ENCODE data around the gene ARL14. TPM values are rescaled to one million over a fixed set of nuclear protein-coding genes. Genes with fewer than 3 reads are reported as not detected.

The ARL14 gene
- total RNA-seq, 2 experiments from 2014 or later = not detected

DNA sequence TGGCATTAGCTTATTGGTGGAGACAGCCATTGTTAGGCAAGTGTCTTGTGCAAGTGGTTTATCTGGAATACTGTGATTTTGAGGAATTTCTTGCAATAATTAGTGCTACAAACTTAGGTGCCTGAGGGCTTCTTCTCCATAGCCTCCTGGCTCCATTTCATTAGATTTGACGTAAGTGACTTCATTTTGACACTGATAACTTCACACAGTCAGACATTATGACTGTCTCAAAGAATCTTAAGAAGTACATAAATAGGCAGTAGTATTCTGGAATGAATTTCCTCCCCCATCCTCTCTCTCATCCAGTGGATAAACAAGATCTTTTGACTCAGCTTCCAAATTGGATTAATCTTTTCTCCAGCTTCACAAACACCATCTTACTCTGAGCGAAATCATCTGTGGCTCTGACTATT is 19.0 kb downstream of the ARL14 start:
- ChIA-PET CTCF (ENCODE audit: unreplicated experiment) (no interaction called here), POLR2A (no interaction called here)

DNA sequence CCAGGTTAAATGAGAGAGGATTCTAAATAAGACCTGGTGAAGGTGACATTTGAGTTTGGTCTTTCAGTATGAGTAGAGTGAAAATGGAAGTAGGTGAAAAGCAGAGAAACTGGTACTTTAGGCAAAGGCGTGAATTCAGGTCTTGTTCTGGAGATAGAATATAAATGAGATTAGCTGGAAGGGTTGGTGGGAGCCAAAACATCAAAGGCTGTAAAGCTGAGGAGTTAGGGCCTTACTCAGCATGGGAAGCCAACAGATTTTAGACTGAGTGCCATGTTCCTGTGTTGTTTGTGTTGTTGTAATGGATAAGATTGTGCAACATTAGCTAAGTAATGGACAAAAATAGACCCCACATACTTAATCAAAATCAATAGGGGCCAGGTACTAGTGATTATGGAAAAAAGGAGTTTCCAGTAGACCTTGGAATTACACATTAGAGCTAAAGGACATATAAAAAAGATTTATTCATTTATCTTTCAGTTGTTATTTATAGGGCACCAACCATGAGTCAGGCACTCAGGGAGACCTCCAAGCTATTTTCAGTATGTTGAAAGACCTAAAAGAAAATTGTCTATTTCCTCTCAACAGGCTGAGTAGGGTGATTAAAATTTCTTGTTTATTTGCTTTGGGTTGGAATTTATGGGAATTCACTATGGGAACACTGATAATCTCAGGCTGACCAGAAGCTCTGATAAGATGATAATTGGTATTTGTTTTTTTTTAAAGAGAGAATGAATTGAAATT is 20.8 kb downstream of the ARL14 start:
- Histone ChIP-seq H3K4me2 (ENCODE audit: low read length) (no peak overlapping the region), H2AFZ (ENCODE audit: low read length) (no peak overlapping the region), H3K4me1 (ENCODE audit: insufficient read depth, low read length, poor library complexity, severe bottlenecking) (no peaks in the 10 kb centered on the region), H3K4me3 (ENCODE audit: low read depth, low read length, poor library complexity, severe bottlenecking) (no peak overlapping the region), H3K9me2 (ENCODE audit: insufficient read depth, low read length) (no peaks in the 10 kb centered on the region), H3K79me2 (ENCODE audit: insufficient read depth, low read depth, low read length) (no peaks in the 10 kb centered on the region), H4K20me1 (ENCODE audit: insufficient read depth, low read length) (no peaks in the 10 kb centered on the region), H3K36me3 (ENCODE audit: insufficient read depth, low read length) (no peaks in the 10 kb centered on the region), H3K27ac (ENCODE audit: low read depth, low read length, poor library complexity, severe bottlenecking) (no peak overlapping the region), H3K9me3 (ENCODE audit: low read length) (no peaks in the 10 kb centered on the region)
- DNase-seq (ENCODE audit: low spot score) = no peak
- no TSS peak for BruUV-seq (replicated peaks)
- POLR2A ChIA-PET = interaction anchor here (1.1 kb wide), 1 partner anchor 10 kb away, joined by 3 read pairs; no protein-coding TSS in a partner anchor
- TF ChIP-seq EZH2phosphoT487 (IDR thresholded peaks at IDR 0.05; ENCODE audit: borderline replicate concordance, low read depth, low read length) = no peak
- TF ChIP-seq, protein P1, sequence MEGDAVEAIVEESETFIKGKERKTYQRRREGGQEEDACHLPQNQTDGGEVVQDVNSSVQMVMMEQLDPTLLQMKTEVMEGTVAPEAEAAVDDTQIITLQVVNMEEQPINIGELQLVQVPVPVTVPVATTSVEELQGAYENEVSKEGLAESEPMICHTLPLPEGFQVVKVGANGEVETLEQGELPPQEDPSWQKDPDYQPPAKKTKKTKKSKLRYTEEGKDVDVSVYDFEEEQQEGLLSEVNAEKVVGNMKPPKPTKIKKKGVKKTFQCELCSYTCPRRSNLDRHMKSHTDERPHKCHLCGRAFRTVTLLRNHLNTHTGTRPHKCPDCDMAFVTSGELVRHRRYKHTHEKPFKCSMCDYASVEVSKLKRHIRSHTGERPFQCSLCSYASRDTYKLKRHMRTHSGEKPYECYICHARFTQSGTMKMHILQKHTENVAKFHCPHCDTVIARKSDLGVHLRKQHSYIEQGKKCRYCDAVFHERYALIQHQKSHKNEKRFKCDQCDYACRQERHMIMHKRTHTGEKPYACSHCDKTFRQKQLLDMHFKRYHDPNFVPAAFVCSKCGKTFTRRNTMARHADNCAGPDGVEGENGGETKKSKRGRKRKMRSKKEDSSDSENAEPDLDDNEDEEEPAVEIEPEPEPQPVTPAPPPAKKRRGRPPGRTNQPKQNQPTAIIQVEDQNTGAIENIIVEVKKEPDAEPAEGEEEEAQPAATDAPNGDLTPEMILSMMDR (conservative IDR thresholded peaks at IDR 0.05; ENCODE audit: low read length) = no peak
- CTCF ChIA-PET (ENCODE audit: unreplicated experiment) = no interaction called here
- intact Hi-C loops (cut with micrococcal nuclease; ENCODE audit: unreplicated experiment) = no loop called here

More for the DNA sequence above, 19.0 kb downstream of the ARL14 start:
- no peaks in the 10 kb centered on the region for H3K36me3 ChIP-seq (ENCODE audit: insufficient read depth, low read length)
- no peaks in the 10 kb centered on the region for H3K79me2 ChIP-seq (ENCODE audit: insufficient read depth, low read depth, low read length)
- no peak overlapping the region for H3K27ac ChIP-seq (ENCODE audit: low read depth, low read length, poor library complexity, severe bottlenecking)
- no peaks in the 10 kb centered on the region for H3K4me1 ChIP-seq (ENCODE audit: insufficient read depth, low read length, poor library complexity, severe bottlenecking)
- H3K4me3 ChIP-seq (ENCODE audit: low read depth, low read length, poor library complexity, severe bottlenecking) = no peak overlapping the region
- H4K20me1 ChIP-seq (ENCODE audit: insufficient read depth, low read length) = no peaks in the 10 kb centered on the region
- H2AFZ ChIP-seq (ENCODE audit: low read length) = no peak overlapping the region
- TF ChIP-seq EZH2phosphoT487 (IDR thresholded peaks at IDR 0.05; ENCODE audit: borderline replicate concordance, low read depth, low read length) = no peak
- no peak for DNase-seq (ENCODE audit: low spot score)
- H3K9me3 ChIP-seq (ENCODE audit: low read length) = no peaks in the 10 kb centered on the region
- H3K4me2 ChIP-seq (ENCODE audit: low read length) = no peak overlapping the region
- BruUV-seq (replicated peaks) = no TSS peak
- intact Hi-C loops (cut with micrococcal nuclease; ENCODE audit: unreplicated experiment) = no loop called here
- no peaks in the 10 kb centered on the region for H3K9me2 ChIP-seq (ENCODE audit: insufficient read depth, low read length)

DNA sequence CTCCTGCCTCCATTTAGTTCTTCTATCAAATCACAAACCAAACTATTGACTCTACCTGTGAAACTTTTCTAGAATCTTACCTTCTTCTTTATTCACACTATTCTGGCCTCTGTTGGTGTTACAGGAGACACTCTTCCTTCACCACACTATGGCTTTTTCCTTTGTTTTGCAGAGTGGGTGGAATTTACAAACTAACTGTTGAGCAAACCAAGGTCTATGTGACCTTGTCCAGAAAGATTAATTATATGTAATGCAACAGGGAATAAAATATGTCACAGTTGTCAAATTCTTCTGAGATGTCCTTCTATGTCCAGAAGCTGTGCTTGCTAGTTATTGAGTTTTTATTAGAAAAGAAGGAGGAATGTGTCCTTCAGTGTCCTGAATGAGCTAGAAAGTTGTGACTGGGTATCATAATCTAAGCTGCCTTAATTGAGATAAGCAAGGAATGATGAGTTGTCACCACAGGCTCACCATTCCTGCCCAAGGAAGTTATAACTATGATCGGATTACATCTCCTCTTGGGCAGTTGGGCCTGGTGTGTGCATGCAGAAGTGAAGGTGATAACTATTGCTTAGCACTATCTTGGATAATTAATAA is 21.7 kb downstream of the ARL14 start:
- CTCF ChIA-PET (ENCODE audit: unreplicated experiment) = interaction anchor here (1.0 kb wide), 1 partner anchor 12 kb away, joined by 3 read pairs; no protein-coding TSS in a partner anchor
- H2AFZ ChIP-seq (ENCODE audit: low read length) = no peak overlapping the region

More for the DNA sequence above, 21.7 kb downstream of the ARL14 start:
- Histone ChIP-seq H3K4me3 (ENCODE audit: low read depth, low read length, poor library complexity, severe bottlenecking) (no peak overlapping the region), H3K27ac (ENCODE audit: low read depth, low read length, poor library complexity, severe bottlenecking) (no peak overlapping the region), H3K9me3 (ENCODE audit: low read length) (no peaks in the 10 kb centered on the region), H4K20me1 (ENCODE audit: insufficient read depth, low read length) (no peaks in the 10 kb centered on the region), H3K79me2 (ENCODE audit: insufficient read depth, low read depth, low read length) (no peaks in the 10 kb centered on the region), H3K4me2 (ENCODE audit: low read length) (no peak overlapping the region), H3K4me1 (ENCODE audit: insufficient read depth, low read length, poor library complexity, severe bottlenecking) (no peaks in the 10 kb centered on the region), H3K36me3 (ENCODE audit: insufficient read depth, low read length) (no peaks in the 10 kb centered on the region), H3K9me2 (ENCODE audit: insufficient read depth, low read length) (no peaks in the 10 kb centered on the region)
- TF ChIP-seq, protein P1 (conservative IDR thresholded peaks at IDR 0.05; ENCODE audit: low read length) = no peak
- no peak for TF ChIP-seq EZH2phosphoT487 (IDR thresholded peaks at IDR 0.05; ENCODE audit: borderline replicate concordance, low read depth, low read length)
- DNase-seq (ENCODE audit: low spot score) = no peak
- POLR2A ChIA-PET = interaction anchor here (1.1 kb wide), 1 partner anchor 11 kb away, joined by 3 read pairs; no protein-coding TSS in a partner anchor
- intact Hi-C loops (cut with micrococcal nuclease; ENCODE audit: unreplicated experiment) = no loop called here
- no TSS peak for BruUV-seq (replicated peaks)
